Skin epidermis (tissue), 12 donors: ENCODE data around the gene DAD1.
"Not testable (repeated sequence)": the region's sequence is repeated elsewhere in the genome, so short reads cannot be mapped to it uniquely, and the experiment has no call there.

ENCODE experiments used
- H3K27ac ChIP-seq, 21 experiments: fragments of 200-600 bp; sonication (generic) in 11 of 21; one replicate each; pipeline ENCODE4 v1.5.0; 2020; ENCODE audit warnings: mild to moderate bottlenecking in 3 of 21, inconsistent platforms in 2 of 21, moderate library complexity in 2 of 21
- H3K4me3 ChIP-seq, 7 experiments: fragments of 200-600 bp; sonication (generic) in 2 of 7; one replicate each; pipeline ENCODE4 v1.5.0; 2020; ENCODE audit warnings: inconsistent platforms in 2 of 7, mild to moderate bottlenecking in 2 of 7, moderate library complexity in 1 of 7

Gene DAD1

GRCh38 chr14:22556021-22556989 is 32.7 kb downstream of the DAD1 start:
- peak overlapping the region in 20 of 21 experiments; percentile 4 to 98 (median 84) for H3K27ac ChIP-seq
- peak overlapping the region in 6 of 7 experiments; percentile 4 to 19 (median 10) for H3K4me3 ChIP-seq

- Histone ChIP-seq H3K4me3 (no peak overlapping the region), H3K27ac (peak overlapping the region in 19 of 21 experiments; percentile 33 to 98 (median 83))
Observed at GRCh38 chr14:22555384-22556011, 33.5 kb downstream of the DAD1 start.

DNA sequence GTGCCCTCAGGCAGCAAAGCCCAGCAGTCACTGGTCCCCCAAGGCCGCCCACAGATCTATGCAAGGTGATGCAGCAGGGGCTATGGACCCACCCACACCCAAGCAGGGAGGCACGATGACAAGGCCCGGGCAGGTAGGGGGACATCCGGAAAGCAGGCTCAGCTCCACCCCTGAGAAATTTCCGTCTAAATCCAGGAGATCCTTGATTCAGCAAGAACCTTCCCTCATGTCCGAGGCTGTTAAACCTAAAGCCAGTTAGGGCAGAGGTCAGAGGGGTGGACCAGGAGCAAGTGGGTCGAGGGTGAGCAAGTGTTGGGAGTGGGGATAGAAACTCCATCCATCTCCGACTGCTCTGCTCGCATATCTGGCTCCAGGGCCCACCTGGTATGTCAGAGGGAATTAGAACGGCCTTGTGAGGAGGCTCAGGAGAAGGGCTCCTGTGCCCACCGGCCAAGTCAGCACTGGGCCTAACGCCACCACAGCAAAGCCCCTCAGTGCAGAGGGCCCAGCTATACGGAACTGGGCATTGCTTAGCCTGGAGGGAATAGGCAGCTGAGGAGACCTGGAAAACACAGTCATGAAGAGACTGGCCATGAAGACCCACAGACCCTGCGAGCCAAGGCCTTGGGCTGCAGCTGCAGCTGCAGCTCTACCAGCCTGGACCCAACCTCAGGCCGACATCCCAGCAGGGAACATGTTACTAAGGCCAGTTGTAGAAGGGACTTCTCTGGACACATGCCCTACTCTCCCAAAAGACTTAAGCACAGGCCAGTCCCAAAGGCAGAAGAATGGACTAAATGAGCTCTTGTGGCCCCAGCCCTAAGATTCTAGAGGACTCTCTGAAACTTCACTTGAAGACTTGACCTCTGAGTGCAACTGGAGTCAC is 34.3 kb downstream of the DAD1 start:
- H3K4me3 ChIP-seq = no peak overlapping the region
- peak overlapping the region in 18 of 21 experiments; percentile 33 to 98 (median 84) for H3K27ac ChIP-seq

DNA sequence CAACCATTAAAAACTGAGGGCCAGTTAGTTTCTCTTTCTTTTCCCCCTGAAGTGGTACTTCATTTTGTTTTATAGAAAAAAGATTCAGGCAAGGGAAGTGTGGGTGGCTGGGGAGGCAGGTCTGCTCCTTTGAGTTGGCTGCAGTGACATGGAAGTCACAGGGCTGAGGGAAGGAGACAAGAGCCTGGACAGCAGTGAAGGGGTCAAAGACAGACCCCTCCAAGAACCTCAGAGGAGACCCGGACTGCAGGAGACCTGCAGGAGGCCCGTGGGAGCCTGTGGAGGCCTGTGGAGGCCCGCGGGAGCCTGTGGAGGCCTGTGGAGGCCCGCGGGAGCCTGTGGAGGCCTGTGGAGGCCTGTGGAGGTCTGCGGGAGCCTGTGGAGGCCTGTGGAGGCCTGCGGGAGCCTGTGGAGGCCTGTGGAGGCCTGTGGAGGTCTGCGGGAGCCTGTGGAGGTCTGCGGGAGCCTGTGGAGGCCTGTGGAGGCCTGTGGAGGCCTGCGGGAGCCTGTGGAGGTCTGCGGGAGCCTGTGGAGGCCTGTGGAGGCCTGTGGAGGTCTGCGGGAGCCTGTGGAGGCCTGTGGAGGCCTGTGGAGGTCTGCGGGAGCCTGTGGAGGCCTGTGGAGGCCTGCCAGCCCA is 35.0 kb downstream of the DAD1 start:
- peak overlapping the region in 16 of 21 experiments; percentile 30 to 98 (median 78) for H3K27ac ChIP-seq
- not testable (repeated sequence) for H3K4me3 ChIP-seq

GRCh38 chr14:22553445-22553844 is 35.6 kb downstream of the DAD1 start:
- Histone ChIP-seq H3K4me3 (no peak overlapping the region), H3K27ac (peak overlapping the region in 16 of 21 experiments; percentile 30 to 98 (median 78))

DNA sequence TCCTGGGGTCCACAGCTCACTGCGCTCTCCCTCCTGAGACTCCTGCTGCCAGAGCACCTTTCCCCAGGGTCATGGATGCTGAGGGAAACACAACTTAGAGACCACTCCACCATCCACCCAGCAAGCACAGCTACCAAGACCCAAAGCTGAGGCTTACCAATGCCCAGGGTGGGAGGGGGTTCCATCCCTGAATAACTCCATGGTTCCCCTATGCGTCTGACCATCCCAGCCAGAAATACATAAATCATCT is 36.3 kb downstream of the DAD1 start:
- no peak overlapping the region for H3K4me3 ChIP-seq
- H3K27ac ChIP-seq = peak overlapping the region in 10 of 21 experiments; percentile 33 to 98 (median 83)

DNA sequence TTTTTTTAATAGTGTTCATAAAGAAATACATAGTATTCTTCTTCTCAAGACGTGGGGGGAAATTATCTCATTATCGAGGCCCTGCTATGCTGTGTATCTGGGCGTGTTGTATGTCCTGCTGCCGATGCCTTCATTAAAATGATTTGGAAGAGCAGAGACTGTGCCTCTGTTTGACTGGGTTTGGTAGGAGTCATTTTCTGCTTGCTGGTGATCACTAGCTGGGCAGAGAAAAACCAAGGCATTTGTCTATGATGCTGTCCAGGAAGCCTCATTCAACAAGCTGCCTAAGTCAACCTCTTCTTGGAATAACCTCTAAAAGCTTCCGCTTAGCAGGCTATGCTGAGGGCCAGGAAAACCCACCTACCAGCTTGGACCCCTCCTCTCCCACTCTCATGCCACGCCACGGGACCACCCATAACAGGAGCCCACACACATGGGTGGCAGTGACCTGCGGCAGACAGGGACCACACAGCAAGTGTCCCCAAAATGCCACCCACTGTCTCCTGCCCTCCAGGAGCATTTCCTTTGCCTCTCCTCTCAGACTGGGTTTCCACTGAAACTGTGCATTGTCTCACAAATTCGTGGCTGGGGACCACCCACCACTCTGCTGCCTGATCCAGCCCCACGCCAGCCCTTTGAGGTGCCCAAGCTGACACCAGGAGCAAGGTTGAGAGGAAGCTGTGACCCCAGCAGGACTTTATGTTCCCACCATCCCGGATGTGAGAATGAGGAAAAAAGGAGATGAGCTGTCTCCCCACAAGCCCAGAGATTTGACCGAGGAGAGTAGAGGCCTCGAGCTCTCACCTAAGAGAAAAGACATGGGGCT is 36.8 kb downstream of the DAD1 start:
- Histone ChIP-seq H3K4me3 (no peak overlapping the region), H3K27ac (peak overlapping the region in 12 of 21 experiments; percentile 33 to 98 (median 74))

GRCh38 chr14:22551605-22551997 is 37.4 kb downstream of the DAD1 start:
- Histone ChIP-seq H3K27ac (peak overlapping the region in 13 of 21 experiments; percentile 32 to 98 (median 67)), H3K4me3 (no peak overlapping the region)

DNA sequence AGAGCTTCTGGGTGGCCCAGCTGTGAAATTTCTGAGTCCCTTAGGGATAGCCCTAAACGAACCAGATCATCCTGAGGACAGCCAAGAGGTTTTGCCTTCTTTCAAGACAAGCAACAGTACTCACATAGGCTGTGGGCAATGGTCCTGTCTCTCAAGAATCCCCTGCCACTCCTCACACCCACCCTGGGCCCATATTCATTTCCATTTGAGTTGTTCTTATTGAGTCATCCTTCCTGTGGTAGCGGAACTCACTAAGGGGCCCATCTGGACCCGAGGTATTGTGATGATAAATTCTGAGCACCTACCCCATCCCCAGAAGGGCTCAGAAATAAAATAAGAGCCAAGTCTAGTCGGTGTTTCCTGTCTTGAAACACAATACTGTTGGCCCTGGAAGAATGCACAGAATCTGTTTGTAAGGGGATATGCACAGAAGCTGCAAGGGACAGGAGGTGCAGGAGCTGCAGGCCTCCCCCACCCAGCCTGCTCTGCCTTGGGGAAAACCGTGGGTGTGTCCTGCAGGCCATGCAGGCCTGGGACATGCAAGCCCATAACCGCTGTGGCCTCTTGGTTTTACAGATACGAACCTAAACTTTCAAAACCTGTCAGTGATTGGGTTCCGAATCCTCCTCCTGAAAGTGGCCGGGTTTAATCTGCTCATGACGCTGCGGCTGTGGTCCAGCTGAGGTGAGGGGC is 38.9 kb downstream of the DAD1 start:
- no peak overlapping the region for H3K4me3 ChIP-seq
- H3K27ac ChIP-seq = peak overlapping the region in 15 of 21 experiments; percentile 22 to 98 (median 63)

GRCh38 chr14:22549324-22549962 is 39.6 kb downstream of the DAD1 start:
- Histone ChIP-seq H3K27ac (peak overlapping the region in 15 of 21 experiments; percentile 7 to 98 (median 63)), H3K4me3 (no peak overlapping the region)

GRCh38 chr14:22547948-22548750 is 40.9 kb downstream of the DAD1 start:
- Histone ChIP-seq H3K27ac (peak overlapping the region in 16 of 21 experiments; percentile 5 to 98 (median 78)), H3K4me3 (no peak overlapping the region)

- Histone ChIP-seq H3K4me3 (no peak overlapping the region), H3K27ac (peak overlapping the region in 20 of 21 experiments; percentile 46 to 98 (median 78))
Observed at GRCh38 chr14:22547313-22547947, 41.6 kb downstream of the DAD1 start.

GRCh38 chr14:22546722-22547071 is 42.3 kb downstream of the DAD1 start:
- Histone ChIP-seq H3K27ac (peak overlapping the region in 20 of 21 experiments; percentile 46 to 98 (median 78)), H3K4me3 (no peak overlapping the region)

GRCh38 chr14:22545842-22546721 is 42.9 kb downstream of the DAD1 start:
- H3K4me3 ChIP-seq = peak overlapping the region in 1 of 7 experiments; percentile 0

DNA sequence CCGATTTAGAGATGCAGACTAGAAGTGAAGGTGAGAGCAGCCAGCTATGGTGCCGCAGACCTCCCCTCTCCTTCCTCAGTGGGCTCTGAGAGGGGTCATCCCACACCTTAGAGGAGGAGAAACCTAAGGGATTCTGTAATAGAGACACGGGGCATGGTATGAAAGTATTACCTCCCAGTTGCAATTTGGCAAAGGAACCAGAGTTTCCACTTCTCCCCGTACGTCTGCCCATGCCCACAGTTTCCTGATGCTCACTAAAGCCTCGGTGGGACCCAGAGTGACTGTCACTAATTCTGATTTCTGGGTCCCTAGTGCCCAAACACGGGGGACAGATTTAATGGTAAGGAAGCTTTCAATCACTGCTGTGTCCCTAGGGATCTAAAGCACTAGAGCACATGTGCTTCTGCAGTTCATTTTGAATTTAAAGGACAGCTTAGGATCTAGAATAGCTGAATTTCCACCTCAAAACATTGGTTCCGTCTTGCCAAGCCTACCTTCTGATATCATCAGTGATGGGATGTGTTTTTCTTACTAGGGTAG is 44.1 kb downstream of the DAD1 start:
- peak overlapping the region in 14 of 21 experiments; percentile 20 to 98 (median 77) for H3K27ac ChIP-seq
- H3K4me3 ChIP-seq = peak overlapping the region in 1 of 7 experiments; percentile 2

More at GRCh38 chr14:22545842-22546721, 42.9 kb downstream of the DAD1 start:
- H3K27ac ChIP-seq = peak overlapping the region in 20 of 21 experiments; percentile 62 to 98 (median 79)
